ENCODE results near the gene LTF.
"Not testable (repeated sequence)": the region's sequence is repeated elsewhere in the genome, so short reads cannot be mapped to it uniquely, and the experiment has no call there.

The LTF gene

DNA sequence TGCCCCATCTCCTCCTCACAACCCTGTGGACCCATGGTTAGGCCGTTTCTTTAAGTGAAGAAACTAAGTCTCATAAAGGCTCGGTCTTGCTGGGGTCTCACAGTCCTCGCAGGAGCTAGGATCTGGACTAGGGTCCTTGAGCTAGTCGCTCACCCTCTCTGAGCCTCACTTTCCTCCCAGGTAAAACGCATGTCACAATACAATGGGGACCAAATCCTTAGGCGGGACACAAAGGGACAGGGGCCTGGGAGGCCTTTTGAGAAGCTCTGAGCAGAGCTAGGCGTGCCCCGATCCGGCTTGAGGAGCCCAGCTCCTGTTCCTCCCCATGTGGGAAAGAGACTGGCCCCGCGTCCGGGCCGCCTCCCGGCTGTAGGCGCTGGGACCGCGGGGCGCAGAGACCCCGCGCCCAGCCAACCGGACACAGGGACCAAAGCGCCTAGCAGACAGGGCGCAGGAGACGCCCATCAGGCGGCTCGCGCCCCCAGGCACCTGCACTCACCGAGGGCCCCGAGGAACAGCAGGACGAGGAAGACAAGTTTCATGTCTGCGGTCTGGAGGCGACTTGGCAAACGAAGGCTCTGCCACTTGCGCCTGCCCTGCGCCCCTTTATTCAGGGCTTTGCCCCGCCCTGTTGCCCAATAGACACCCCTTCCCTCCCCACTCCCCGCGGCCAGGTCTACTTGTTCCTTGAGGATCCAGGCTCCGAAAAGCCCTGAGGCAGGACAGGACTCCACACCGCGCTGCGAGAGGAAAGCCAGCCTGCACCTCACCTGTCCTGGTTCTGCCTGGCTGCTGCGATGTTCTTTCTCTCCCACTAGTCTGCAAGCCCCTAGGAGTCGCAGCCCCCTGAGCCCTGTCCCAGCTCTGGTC is at the start of gene LTF:
LTF (minus strand) TSS at position 580 of the 870 bp plus-strand sequence; CDS start at position 542, 38 bp downstream.
- no peak for DNase-seq

DNA sequence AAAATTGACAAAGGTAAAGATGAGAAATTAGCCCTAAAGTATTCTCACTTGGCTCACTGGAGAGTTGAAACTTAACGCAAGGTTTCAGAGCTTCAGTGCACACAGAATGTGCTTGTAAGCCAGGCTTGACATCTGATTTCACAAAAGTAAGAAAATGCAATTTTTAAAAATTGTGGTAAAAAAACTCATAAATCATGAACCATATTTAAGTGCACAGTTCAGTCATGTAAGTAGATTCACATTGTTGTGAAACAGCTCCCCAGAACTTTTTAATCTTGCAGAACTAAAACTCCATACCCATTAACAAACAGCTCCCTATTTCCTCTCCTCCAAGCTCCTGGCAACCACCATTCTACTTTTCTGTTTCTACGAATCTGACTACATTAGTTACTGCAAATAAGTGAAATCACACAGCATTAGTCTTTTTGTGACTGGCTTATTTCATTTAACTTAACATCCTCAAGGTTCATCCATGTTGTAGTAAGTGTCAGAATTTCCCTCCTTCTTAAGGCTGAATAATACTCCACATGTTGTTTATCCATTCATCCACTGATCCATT is 47.6 kb upstream of the LTF start:
- DNase-seq, result no peak

DNA sequence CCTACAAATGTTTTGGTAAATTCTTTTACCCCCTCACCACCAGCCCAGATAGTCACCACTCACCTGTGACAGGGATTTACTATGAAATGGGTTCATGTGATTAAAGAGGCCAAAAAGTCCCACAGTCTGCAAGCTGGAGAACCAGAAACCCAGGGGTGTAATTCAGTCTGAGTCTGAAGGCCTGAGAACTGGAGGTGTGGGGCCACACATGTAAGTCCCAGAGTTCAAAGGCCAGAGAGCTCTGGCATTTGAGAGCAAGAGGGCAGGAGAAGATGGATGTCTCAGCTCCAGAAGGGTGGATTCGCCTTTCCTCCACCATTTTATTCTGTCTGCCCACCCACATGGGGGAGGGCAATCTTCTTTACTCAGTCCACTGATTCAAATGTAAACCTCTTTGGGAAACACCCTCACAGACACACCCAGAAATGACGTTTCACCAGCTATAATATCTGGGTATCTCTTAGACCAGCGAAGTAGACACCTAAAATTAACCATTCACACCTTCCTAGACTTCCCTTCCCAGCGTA is 45.0 kb upstream of the LTF start:
- DNase-seq, result no peak

DNA sequence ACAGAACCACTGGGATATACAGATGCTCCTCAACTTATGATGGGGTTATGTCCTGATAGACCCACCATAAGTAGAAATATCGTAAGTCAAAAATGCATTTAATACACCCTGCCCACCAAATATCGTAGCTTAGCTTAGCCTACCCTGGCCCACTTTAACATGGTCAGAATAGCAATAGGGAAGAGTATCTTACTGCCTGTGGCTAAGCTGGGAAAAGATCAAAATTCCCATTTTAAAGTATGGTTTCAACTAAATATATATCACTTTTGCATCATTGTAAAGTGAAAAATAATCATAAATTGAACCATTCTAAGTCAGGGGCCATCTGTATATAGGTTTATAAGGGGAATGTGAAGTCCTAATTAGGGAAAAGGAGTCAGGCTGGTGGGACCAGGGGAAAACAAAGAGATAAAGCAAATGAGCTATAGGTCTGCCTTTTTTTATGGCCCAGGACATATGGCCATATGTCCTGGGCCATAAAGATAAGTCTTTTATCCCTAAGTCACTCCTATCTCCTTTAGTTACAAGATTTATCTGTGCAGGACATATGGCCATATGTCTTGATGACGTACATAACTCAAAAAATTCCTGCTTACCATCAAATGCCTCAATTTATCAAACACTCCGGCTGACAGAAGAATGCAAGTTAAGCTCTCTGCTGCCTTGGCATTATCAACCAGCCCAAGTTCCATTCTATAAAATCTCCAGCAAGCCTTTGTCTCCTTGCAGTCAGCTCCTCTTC is 44.3 kb upstream of the LTF start:
- no peak for DNase-seq

DNA sequence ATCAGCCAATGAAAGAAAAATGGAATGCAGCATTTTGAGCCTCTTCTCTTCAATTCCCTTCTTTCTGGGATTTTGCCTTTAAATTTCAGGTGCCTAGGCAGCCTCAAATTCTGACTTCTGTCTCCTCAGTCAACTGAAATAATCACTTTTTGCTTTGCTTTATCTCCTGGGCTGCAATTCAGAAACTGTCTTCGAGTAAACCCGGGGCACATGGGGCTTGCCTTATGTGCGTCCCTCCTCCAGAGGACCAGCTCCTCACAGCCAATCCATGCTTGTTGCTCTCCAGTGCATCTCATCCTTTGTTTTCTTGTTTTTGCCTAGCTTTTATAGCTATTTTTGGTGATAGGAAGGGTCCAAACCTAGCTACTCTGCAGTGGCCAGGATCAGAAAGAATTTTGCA is 41.8 kb upstream of the LTF start:
- no peak for DNase-seq

DNA sequence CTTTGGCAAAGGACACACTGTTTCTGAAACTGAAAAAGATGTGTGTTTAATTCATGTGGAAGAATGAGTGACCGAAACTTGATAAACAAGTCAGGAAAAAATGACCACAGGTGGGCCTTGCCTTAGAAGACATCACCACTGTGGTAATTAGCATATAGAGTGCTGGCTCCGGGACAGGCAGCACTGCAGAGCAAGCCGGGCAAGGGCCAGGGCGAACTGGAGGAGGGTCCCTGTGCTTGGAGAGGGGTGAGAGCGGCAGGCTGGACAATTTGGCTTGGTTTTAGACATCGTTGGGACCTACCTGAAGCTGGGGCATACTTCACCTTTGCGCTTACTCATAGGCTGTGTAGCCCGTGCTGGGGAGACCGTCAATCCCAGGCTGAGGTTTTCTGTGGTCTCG is 41.2 kb upstream of the LTF start:
- DNase-seq, result no peak

DNA sequence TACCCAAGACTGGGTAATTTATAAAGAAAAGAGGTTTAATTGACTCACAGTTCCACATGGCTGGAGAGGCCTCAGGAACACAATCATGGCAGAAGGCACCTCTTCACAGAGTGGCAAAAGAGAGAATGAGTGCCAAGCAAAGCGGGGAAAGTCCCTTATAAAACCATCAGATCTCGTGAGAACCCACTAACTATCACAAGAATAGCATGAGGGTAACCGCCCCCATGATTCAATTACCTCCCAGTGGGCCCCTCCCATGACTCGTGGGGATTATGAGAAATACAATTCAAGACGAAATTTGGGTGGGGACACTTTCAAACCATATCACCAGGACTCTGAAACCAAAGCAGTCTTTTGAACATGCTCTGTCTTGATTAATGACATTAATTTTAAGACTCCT is 40.1 kb upstream of the LTF start:
- no peak for DNase-seq

DNA sequence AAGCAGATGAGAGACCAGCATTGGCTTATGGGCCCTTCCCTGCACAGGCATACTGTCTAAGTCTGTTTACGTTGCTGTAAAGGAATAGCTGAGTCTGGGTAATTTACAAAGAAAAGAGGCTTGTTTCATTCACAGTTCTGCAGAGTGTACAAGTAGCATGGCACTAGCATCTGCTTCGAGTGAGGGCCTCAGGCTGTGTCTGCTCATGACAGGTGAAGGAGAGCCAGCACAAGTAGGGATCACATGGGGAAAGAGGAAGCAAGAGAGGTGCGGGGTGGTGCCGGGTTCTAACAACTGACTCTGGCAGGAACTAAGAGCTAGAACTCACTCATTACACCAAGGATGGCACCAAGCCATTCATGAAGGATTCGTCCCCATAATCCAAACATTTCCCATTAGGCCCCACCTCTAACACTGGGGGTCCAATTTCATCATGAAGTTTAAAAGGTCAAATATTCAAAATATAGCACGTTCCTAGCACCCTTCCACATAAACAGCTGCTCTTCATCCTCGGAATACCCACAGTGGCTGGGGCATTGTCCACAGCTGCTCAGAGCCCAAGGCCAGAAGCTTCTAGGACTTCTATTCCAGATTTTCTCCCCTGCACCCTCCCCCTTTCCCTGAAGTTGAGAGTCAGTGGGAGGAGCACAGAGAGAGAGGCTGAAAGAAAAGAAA is 38.6 kb upstream of the LTF start:
- DNase-seq, result no peak

DNA sequence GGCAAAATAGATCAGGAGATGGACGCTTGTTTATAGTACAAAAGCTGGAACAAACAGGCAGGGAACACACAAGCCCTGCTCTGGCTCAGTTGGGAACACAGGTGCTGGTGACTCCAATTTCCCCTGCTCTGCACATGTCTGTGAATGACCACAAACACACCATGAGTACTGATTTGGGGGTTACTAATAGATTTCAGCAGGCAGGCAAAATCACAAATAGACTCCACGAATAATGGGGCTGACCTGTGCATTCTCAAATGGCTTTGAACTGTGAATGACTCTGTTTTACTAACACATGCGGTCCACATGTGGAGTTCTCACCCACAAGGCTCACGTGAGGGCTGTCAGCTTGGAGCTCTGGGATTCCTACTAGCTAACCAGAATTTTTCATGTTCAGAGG is 37.0 kb upstream of the LTF start:
- no peak for DNase-seq

DNA sequence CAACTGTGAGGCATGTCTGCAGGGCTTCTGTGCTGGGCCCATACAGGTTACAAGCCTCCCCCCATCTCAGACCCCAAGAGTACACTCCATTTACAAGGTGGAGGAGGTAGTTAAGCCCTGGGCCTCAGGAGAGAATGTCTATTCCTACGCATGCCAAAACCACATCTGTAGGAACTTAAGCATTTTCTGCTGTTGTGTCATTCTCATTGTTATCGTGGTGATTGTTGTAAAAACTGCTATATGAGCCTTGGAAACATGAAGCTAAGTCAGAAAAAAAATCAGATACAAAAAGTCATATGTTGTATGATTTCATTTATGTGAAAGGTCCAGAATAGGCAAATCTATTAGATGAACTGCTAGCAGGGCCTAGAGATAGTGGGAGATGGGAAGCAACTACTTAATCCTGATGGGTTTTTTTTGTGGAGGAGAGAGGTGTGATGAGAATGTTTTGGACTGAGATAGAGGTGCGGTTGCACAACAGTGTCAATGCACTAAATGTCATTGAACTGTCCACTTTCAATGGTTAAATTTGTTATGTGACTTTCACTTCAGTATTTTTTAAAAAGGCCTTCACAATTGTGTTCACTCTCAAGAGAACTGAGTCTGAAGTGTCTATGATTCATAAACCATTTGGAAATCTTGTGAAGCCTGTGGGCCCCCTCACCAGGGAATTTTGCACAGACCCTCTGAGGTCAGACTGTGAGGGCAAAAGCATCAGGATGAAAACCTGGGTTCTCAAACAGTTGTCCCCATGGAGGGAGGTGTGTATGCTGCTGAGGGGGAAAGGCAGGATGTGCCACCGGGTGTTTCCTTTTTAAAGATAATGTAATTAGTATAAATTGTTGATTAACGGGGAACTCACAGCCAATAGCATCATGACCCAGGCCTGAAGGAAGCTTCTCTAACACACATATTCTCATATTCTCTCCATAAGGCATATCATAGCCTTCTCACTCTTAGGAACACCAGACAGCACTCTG is 36.2 kb upstream of the LTF start:
- DNase-seq, result no peak

DNA sequence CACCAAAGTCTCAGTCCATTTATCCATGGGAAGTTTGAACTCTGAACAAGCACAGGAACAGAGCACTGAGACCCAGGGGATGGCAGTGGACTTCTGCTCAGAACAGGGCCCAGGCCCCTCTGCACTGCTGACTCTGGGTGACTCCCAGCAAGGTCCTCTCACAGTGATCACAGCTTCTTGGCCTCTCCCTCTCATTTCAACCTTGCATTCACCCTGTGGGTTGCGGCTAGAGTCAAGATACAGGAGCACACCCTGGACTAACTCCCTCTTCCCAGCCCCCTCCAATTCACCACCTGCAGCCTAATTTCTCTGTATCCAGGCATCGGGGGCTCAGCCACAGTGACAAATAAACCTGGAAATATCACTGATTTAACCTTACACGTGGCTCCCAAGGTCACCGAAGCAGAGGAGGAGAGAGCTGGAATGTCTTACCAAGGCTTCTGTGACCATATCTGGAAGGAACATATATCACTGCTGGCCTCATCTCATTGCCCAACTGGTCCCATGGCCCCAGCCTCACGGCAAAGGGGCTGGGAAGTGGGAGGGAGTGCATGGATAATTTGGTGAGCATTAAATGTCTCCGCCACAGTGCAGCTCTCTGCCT is 34.3 kb upstream of the LTF start:
- no peak for DNase-seq

DNA sequence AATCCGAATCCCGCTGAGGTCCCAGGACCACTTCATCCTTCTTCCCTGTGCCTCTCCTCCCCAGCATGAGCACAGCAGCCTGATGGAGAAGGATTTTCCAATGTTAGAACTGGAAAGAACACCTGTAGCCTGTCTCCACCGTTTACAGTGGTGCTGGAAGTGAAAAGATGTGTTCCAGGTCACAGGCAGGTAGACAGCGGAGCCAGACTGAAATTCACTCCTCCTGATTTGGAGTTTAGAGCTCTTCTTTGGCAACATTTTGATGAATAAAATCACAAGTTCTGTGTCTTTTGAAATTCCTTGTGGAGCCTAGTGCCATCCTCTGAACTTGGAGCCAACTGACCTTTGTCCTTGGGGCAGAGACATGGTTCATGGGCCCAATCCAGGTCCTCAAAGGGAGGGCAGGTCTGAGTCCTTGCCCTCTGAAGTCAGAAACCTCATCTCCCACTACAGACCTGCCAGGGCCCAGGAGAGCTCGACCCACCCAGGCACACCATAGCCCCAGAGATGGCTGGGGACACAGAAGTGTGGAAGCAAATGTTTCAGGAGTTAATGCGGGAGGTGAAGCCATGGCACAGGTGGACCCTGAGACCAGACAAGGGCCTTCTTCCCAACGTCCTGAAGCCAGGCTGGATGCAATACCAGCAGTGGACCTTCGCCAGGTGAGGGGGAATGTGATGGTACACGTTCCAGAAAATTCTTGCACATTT is 33.0 kb upstream of the LTF start, which contains the start of gene RTP3:
RTP3 (plus strand) TSS at position 421 of the 710 bp plus-strand sequence; CDS start at position 508, 87 bp downstream.
- DNase-seq, result no peak

DNA sequence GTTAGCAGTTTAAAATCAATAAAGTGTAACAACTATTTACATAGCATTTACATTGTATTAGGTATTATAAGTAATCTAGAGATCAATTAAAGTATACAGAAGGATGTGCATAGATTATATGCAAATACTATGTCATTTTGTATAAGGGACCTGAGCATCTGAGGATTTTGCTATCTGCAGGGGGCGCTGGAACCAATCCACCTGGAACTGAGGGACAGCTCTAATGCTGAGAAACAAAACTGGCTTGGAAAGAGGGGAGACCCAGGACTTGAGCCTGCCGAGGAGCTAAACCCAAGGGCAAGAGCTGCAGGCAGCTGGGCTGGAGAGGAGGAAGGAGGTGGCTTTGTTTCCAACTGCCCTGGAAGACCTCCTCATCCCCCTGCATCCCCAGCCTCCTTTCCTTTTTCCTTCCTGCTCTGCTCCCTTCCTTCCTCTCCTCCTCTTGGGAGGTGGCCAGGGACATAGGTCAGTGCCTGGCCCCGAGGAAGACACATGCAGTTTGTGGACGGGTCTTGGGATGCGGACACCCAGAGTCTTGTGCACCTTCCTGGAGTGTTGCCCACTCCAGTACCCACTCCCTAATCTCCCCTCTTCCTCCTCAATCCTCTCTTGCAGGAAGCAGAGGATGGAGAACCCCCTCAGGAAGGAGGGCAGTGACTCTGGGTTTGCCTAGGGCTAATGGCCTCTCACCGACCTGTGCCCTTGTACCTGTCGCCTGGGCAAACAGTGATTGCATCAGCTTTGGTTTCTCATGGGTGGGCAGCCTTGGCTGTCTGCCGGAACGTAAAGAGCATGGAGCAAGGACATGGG is 32.2 kb upstream of the LTF start:
- no peak for DNase-seq

DNA sequence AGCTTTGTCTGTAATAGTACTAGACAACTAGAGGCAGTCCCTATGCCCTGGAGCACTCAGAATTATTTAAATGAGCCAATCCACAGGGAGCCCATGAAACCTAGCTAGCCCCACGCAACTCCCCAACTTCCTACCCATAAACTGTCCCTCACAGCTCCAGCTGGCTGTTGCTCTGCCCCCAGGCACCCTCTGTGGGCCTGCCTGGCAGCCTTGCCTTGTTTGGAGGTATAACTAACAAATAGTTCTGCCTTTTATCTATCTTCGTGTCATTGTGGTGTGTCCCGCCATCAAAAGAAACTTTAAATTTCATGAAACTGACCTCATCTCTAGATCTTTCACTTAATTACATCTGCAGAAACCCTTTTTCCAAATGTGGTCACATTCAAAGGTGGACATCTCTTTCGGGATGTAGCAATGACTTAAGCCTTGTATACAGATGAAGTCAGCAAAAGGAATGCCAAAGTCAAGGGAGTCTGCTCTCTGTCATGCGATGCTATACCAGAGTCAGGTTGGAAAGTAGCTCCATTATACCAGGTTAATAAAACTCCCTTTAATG is 31.3 kb upstream of the LTF start:
- no peak for DNase-seq

DNA sequence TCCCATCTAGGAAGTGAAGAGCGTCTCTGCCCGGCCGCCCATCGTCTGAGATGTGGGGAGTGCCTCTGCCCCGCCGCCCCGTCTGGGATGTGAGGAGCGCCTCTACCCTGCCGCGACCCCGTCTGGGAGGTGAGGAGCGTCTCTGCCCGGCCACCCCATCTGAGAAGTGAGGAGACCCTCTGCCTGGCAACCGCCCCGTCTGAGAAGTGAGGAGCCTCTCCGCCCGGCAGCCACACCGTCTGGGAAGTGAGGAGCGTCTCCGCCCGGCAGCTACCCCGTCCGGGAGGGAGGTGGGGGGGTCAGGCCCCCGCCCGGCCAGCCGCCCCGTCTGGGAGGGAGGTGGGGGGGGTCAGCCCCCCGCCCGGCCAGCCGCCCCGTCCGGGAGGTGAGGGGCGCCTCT is 29.8 kb upstream of the LTF start:
- not testable (repeated sequence) for DNase-seq

DNA sequence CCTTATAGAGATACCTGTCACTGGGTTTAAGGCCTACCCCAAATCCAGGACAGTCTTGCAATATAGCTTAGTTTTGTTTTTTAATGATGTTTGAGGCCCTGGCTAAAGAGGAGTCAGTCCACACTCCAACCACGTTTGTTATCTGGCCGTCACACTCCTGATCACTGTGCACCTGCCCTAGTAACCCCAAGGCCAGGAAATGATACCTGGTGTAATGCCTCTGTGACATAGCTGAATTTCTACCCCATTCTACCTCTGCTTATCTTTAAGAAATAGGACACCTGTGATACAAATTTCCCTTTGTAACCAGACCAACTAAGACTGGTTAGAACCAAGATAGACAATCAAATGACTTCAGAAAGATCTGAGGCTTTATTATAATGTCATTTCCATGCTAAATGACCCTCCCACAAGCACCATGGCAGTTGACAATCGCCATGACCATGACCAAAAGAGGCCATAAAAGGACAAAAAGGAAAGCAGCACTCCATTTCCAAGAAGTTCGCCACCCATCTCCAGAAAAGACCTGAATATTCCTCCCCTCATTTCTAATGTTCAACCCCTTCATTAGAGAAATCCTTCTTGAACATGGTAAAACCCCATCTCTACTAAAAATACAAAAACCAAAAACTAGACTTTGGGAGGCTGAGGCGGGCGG is 28.3 kb upstream of the LTF start:
- DNase-seq, result no peak

DNA sequence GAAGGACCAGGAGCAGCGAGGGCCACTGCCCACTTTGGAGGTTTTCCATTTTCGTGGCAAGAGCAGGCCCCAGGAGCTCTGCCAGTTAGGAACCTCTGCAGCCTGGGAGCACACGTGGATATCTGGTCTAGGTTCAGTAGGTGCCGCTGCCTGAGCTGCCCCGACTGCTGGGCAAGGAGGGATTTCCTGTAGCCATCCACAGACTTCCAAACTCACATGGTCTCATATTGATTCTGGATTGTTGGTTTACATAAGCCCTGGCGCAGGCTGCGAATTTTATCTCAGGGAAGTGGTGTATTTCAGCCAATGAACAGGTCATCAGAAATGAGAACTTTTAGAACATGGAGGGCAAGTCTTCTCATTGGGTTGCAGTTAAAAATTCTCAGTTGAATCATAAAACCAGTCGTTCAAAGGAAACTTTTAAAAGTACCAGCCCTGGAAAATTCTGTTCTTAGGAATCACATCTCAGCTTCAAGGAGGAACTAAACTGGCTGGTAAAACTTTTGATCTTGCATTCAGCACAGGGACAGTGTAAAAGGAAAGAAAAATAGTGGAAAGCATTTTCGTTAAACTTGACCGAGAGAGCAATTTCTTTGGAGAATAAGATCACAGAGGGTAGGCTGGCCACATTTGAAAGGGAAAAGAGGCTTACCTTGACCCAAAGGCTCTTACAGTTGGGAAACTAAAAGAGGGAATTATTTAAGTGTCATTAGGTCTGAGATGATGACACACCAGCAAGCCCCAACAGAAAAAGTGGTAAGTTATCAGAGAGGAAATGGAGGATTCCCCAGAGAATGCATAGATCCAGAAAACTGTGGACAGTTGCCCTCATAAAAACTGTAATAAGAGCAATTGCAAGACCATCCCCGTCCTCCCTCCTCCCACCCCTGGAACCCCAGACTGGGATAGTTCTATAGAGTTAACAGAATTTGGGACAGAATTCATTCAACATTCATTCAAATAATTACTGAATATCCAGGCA is 26.7 kb upstream of the LTF start:
- no peak for DNase-seq
